ENCODE results near the gene FKBP14. TPM values are rescaled to one million over a fixed set of nuclear protein-coding genes. Genes with fewer than 3 reads are reported as not detected.

The FKBP14 gene
- total RNA-seq, 1 experiment from 2014 or later = 11.5 TPM

GRCh38 chr7:30036220-30036619, 9.7 kb upstream of the FKBP14 start:
- Histone ChIP-seq H2AFZ (ENCODE audit: low read length) (no peak overlapping the region), H3K79me1 (ENCODE audit: insufficient read depth, low read depth, low read length, poor library complexity, severe bottlenecking) (peaks cover 12% of the 10 kb centered on the region), H3K27me3 (ENCODE audit: insufficient read depth, low read length) (no peaks in the 10 kb centered on the region), H3K14ac (ENCODE audit: insufficient read depth, low read length) (no peak overlapping the region), H4K5ac (ENCODE audit: insufficient read length, low read depth, low read length) (no peak overlapping the region), H2BK120ac (ENCODE audit: low read depth, low read length, poor library complexity, severe bottlenecking) (no peak overlapping the region), H3K18ac (ENCODE audit: insufficient read length, low read depth, low read length) (no peak overlapping the region), H3K4me1 (ENCODE audit: insufficient read depth, low read length) (peaks cover 5% of the 10 kb centered on the region; the same call in 1 of the 2 replicates), H3K23ac (ENCODE audit: insufficient read length, low read depth, low read length) (no peak overlapping the region), H4K8ac (replicated peaks; ENCODE audit: insufficient read length, low read depth, low read length) (no peak overlapping the region), H2BK20ac (ENCODE audit: low read depth, low read length, poor library complexity, severe bottlenecking) (no peak overlapping the region), H4K91ac (ENCODE audit: insufficient read length, low read depth, low read length) (no peak overlapping the region), H4K20me1 (ENCODE audit: control insufficient read depth, insufficient read depth, insufficient read length) (no peaks in the 10 kb centered on the region), H3K79me2 (ENCODE audit: insufficient read depth, low read length) (peaks cover 6% of the 10 kb centered on the region; the same call in 1 of the 2 replicates), H3K23me2 (ENCODE audit: insufficient read length, low read depth, low read length, poor library complexity, severe bottlenecking) (no peaks in the 10 kb centered on the region), H2BK12ac (ENCODE audit: insufficient read length, low read depth, low read length) (no peak overlapping the region), H2BK15ac (ENCODE audit: low read depth, low read length) (no peak overlapping the region), H3K27ac (ENCODE audit: insufficient read length, low read depth, low read length) (no peak overlapping the region), H3K9ac (ENCODE audit: extremely low read depth, insufficient read length, low read length) (no peak overlapping the region), H2BK5ac (ENCODE audit: insufficient read length, low read length) (no peak overlapping the region), H3K4me2 (ENCODE audit: insufficient read depth, insufficient read length, low read length) (no peak overlapping the region), H3K4ac (ENCODE audit: low read depth, low read length) (no peak overlapping the region), H2AK5ac (ENCODE audit: insufficient read length, low read length) (no peak overlapping the region), H3K56ac (ENCODE audit: insufficient read length, low read depth, low read length) (no peak overlapping the region), H3K9me3 (ENCODE audit: control insufficient read depth, low read depth, low read length) (no peaks in the 10 kb centered on the region), H3T11ph (ENCODE audit: low read length) (no peak overlapping the region)
- Mint-ChIP-seq H3K4me3 (no peak overlapping the region), H3K4me1 (peaks cover 9 to 17% of the 10 kb centered on the region in 2 experiments), H3K27me3 (ENCODE audit: low read depth) (no peaks in the 10 kb centered on the region), H3K27ac (no peak overlapping the region), H3K36me3 (ENCODE audit: insufficient read depth in 1 of 3, low read depth in 3 of 3) (peaks cover 0 to 6% (median 5%) of the 10 kb centered on the region in 3 experiments; a peak in 4 of 7 replicates), H3K9me3 (no peaks in the 10 kb centered on the region; a peak in 1 of 5 replicates)
- no CpG with 5 or more reads among the region's 2 CpGs for WGBS (ENCODE audit: extremely low coverage, insufficient read length, low lambda C conversion rate)
- DNase-seq = no peak
- TF ChIP-seq, protein P1, sequence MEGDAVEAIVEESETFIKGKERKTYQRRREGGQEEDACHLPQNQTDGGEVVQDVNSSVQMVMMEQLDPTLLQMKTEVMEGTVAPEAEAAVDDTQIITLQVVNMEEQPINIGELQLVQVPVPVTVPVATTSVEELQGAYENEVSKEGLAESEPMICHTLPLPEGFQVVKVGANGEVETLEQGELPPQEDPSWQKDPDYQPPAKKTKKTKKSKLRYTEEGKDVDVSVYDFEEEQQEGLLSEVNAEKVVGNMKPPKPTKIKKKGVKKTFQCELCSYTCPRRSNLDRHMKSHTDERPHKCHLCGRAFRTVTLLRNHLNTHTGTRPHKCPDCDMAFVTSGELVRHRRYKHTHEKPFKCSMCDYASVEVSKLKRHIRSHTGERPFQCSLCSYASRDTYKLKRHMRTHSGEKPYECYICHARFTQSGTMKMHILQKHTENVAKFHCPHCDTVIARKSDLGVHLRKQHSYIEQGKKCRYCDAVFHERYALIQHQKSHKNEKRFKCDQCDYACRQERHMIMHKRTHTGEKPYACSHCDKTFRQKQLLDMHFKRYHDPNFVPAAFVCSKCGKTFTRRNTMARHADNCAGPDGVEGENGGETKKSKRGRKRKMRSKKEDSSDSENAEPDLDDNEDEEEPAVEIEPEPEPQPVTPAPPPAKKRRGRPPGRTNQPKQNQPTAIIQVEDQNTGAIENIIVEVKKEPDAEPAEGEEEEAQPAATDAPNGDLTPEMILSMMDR (conservative IDR thresholded peaks at IDR 0.05) = no peak

Data from H9 (cell line).